ENCODE measurements around the gene FBLN5. TPM values are rescaled to one million over a fixed set of nuclear protein-coding genes. Genes with fewer than 3 reads are reported as not detected.

Gene FBLN5
- total and polyA plus RNA-seq, 9 of the 15 experiments (the other 6 are each of a cell fraction or from before 2014, with no cell fraction given), result 0.11 to 0.22 TPM; not detected in 7

- Histone ChIP-seq H2AFZ (ENCODE audit: low read depth, low read length) (no peak overlapping the region), H3K27me3 (ENCODE audit: control insufficient read depth in 2 of 2, insufficient read depth in 2 of 2, low read length in 2 of 2) (peaks cover 0 to 12% of the 10 kb centered on the region in 2 experiments; a peak in 2 of 5 replicates), H3K27ac (ENCODE audit: extremely low read depth, low read depth, low read length) (no peak overlapping the region), H3K79me2 (ENCODE audit: control insufficient read depth, insufficient read depth, low read length) (no peaks in the 10 kb centered on the region), H3K9ac (ENCODE audit: insufficient read depth in 1 of 2, low read depth in 2 of 2, low read length in 2 of 2) (no peak overlapping the region), H4K20me1 (replicated peaks; ENCODE audit: control insufficient read depth, insufficient read depth, low read length) (no peaks in the 10 kb centered on the region), H3K4me2 (ENCODE audit: insufficient read depth, low read length) (no peak overlapping the region), H3K9me3 (replicated peaks; ENCODE audit: control insufficient read depth, insufficient read depth, low read depth, low read length) (no peaks in the 10 kb centered on the region), H3K4me3 (no peak overlapping the region), H3K4me1 (replicated peaks in 1 of 2; ENCODE audit: control insufficient read depth in 2 of 2, insufficient read depth in 2 of 2, low read length in 2 of 2) (no peaks in the 10 kb centered on the region), H3K36me3 (ENCODE audit: control insufficient read depth, insufficient read depth, low read length) (no peaks in the 10 kb centered on the region), H3K9me1 (ENCODE audit: control insufficient read depth, insufficient read depth, low read length) (no peaks in the 10 kb centered on the region)
- DNase-seq (ENCODE audit: extremely low read depth in 1 of 4, low spot score in 3 of 4) (no peak), ATAC-seq (no peak), FAIRE-seq (no peak)
- no TSS peak for BruUV-seq (replicated peaks)
- 0% methylated on average over 4 of the region's 4 CpGs for WGBS (ENCODE audit: insufficient coverage, low coverage, missing lambda C conversion rate)
- TF ChIP-seq ASH1L (IDR thresholded peaks at IDR 0.05; ENCODE audit: borderline replicate concordance, low read depth, partially characterized antibody), result no peak
- no peak for TF ChIP-seq MECOM (CRISPR knock-in tag; IDR thresholded peaks at IDR 0.05)
- TF ChIP-seq HIVEP1 (CRISPR knock-in tag; IDR thresholded peaks at IDR 0.05), result no peak
- no peak for TF ChIP-seq ZNF551 (CRISPR knock-in tag; IDR thresholded peaks at IDR 0.05)
- TF ChIP-seq ZBTB33 (CRISPR knock-in tag; IDR thresholded peaks at IDR 0.05), result no peak
- TF ChIP-seq NCOA4 (IDR thresholded peaks at IDR 0.05; ENCODE audit: partially characterized antibody), result no peak
- no peak for TF ChIP-seq JUND (IDR thresholded peaks at IDR 0.05; ENCODE audit: borderline replicate concordance, low read depth, low read length)
- no peak for TF ChIP-seq JUND (tag; IDR thresholded peaks at IDR 0.05; ENCODE audit: borderline replicate concordance, low read depth, low read length)
- TF ChIP-seq RFX1 (IDR thresholded peaks at IDR 0.05), result no peak
- TF ChIP-seq TAF1 (IDR thresholded peaks at IDR 0.05; ENCODE audit: control insufficient read depth, extremely low read depth, insufficient read depth, low read length, severe bottlenecking), result no peak
- no peak for TF ChIP-seq MXD1 (CRISPR knock-in tag; IDR thresholded peaks at IDR 0.05; ENCODE audit: borderline replicate concordance, poor library complexity, severe bottlenecking)
- no peak for TF ChIP-seq ZNF431 (CRISPR knock-in tag; IDR thresholded peaks at IDR 0.05)
- TF ChIP-seq FOXK2 (conservative IDR thresholded peaks at IDR 0.05 in 1 of 2, IDR thresholded peaks at IDR 0.05 in 1 of 2; ENCODE audit: low read depth in 2 of 2), result no peak
- no peak for TF ChIP-seq THRA (IDR thresholded peaks at IDR 0.05)
- no peak for TF ChIP-seq STAT6 (CRISPR knock-in tag; IDR thresholded peaks at IDR 0.05)
- intact Hi-C loops (cut with micrococcal nuclease) (no loop called here), in situ Hi-C loops (cut with MboI) (no loop called here)
- ChIA-PET CTCF (ENCODE audit: low intra/inter-chr PET ratio) (no interaction called here), POLR2A (no interaction called here)
Measured at GRCh38 chr14:91919814-91920213, 27.7 kb downstream of the FBLN5 start.

Data from K562 (cell line).